Measurements from ENCODE around the gene ADCY9.

Gene ADCY9

GRCh38 chr16:4113358-4114256, 2.6 kb downstream of the ADCY9 start:
- no peak for DNase-seq (ENCODE audit: low read depth)
- no peak overlapping the region for H3K4me3 ChIP-seq (ENCODE audit: low read depth, low read length)
- TF ChIP-seq CTCF (IDR thresholded peaks at IDR 0.05; ENCODE audit: control insufficient read depth, extremely low read depth, insufficient read depth): no peak

DNA sequence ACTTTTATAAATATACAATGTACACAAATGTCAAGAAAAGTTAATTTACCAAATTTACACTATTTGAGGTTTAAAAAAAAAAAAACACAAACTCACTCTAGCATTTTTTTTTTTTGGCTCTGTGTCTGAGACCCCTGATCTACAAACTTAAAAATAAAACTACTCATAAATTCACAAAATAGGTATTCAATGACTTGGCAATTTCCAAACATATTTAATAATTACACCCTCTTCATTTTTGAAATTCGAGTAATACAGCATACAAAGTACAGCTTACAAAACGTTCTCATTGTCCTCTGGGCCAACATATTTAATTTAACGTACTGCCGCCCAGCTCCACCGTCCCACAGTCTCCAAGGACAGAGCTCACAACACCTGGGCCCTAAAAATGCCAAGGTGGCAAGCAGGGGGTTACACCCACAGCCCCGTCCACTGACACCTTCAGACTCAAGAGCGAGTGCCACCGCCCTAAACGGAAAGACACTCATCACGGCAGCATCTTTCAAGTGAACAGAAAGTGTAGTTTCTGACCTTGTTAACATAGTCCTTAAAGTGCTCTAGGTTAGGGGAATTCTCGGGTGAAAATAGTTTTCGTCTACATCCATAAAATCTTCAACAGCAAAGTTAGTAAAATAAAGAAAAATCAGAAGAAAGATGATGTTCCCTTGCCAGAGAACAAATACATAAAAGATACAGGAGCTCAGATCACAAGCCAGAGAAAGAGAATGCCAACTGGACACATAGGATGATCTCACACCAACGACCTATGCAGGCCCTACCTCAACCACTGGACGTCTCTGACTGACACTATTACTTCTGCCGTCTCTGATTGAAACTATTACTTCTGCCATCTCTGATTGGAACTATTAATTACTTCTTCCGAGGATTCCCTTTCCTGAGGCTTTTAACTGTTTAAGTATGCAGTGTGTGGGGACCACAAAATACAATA, 4.2 kb downstream of the ADCY9 start:
- no peak overlapping the region for H3K4me3 ChIP-seq (ENCODE audit: low read depth, low read length)
- no peak for TF ChIP-seq CTCF (IDR thresholded peaks at IDR 0.05; ENCODE audit: control insufficient read depth, extremely low read depth, insufficient read depth)
- no peak for DNase-seq (ENCODE audit: low read depth)

GRCh38 chr16:4110680-4111079, 5.6 kb downstream of the ADCY9 start:
- no peak for DNase-seq (ENCODE audit: low read depth)
- no peak for TF ChIP-seq CTCF (IDR thresholded peaks at IDR 0.05; ENCODE audit: control insufficient read depth, extremely low read depth, insufficient read depth)
- no peak overlapping the region for H3K4me3 ChIP-seq (ENCODE audit: low read depth, low read length)

DNA sequence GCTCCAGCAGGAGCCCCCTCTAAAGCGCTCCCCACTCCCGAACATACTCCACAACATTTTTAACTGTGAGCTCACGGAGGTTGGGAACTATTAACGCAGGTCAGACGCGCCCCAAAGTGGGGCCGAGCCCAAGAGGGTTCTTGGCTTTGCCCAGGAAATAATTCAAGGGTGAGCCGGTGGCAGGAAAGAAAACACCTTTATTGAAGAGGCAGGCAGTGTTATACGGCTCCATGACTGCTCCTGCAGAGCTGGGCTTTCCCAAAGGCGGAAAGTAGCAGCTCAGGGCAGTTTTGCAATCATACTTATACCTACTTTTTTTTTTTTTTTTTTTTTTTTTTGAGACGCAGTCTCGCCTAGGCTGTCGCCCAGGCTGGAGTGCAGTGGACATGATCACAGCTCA, 6.2 kb downstream of the ADCY9 start:
- no peak for DNase-seq (ENCODE audit: low read depth)
- H3K4me3 ChIP-seq (ENCODE audit: low read depth, low read length): no peak overlapping the region
- TF ChIP-seq CTCF (IDR thresholded peaks at IDR 0.05; ENCODE audit: control insufficient read depth, extremely low read depth, insufficient read depth): no peak

- TF ChIP-seq CTCF (IDR thresholded peaks at IDR 0.05; ENCODE audit: control insufficient read depth, extremely low read depth, insufficient read depth): no peak
- H3K4me3 ChIP-seq (ENCODE audit: low read depth, low read length): no peak overlapping the region
- DNase-seq (ENCODE audit: low read depth): no peak
Observed at GRCh38 chr16:4109250-4109736, 6.9 kb downstream of the ADCY9 start.

- no peak for DNase-seq (ENCODE audit: low read depth)
- no peak for TF ChIP-seq CTCF (IDR thresholded peaks at IDR 0.05; ENCODE audit: control insufficient read depth, extremely low read depth, insufficient read depth)
- H3K4me3 ChIP-seq (ENCODE audit: low read depth, low read length): no peak overlapping the region
Observed at GRCh38 chr16:4106516-4106915, 9.7 kb downstream of the ADCY9 start.
